22Rv1 (cell line): Measurements from ENCODE around the gene BEGAIN.

ENCODE experiments used
- H3K27ac ChIP-seq: fragments of 450-650 bp; 2 replicates; pipeline ENCODE4 v1.5.1; 2017
- ZFX ChIP-seq: fragments of 450-650 bp; IDR thresholded peaks from 2 replicates; pipeline ENCODE4 v1.6.1; 2017; ENCODE audit warnings: antibody characterized with exemption, borderline replicate concordance
- TF ChIP-seq, protein P1 (sequence below): fragments of 450-650 bp; IDR thresholded peaks from 2 replicates; pipeline ENCODE4 v1.5.1; 2017; ENCODE audit warnings: mild to moderate bottlenecking

BEGAIN gene

GRCh38 chr14:100580316-100581227, 6.6 kb downstream of the BEGAIN start:
- TF ChIP-seq, protein P1, sequence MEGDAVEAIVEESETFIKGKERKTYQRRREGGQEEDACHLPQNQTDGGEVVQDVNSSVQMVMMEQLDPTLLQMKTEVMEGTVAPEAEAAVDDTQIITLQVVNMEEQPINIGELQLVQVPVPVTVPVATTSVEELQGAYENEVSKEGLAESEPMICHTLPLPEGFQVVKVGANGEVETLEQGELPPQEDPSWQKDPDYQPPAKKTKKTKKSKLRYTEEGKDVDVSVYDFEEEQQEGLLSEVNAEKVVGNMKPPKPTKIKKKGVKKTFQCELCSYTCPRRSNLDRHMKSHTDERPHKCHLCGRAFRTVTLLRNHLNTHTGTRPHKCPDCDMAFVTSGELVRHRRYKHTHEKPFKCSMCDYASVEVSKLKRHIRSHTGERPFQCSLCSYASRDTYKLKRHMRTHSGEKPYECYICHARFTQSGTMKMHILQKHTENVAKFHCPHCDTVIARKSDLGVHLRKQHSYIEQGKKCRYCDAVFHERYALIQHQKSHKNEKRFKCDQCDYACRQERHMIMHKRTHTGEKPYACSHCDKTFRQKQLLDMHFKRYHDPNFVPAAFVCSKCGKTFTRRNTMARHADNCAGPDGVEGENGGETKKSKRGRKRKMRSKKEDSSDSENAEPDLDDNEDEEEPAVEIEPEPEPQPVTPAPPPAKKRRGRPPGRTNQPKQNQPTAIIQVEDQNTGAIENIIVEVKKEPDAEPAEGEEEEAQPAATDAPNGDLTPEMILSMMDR = no peak
- TF ChIP-seq ZFX = no peak
- no peak overlapping the region for H3K27ac ChIP-seq

GRCh38 chr14:100578552-100578951, 8.7 kb downstream of the BEGAIN start:
- TF ChIP-seq ZFX = no peak
- TF ChIP-seq, protein P1 = no peak
- H3K27ac ChIP-seq = no peak overlapping the region

DNA sequence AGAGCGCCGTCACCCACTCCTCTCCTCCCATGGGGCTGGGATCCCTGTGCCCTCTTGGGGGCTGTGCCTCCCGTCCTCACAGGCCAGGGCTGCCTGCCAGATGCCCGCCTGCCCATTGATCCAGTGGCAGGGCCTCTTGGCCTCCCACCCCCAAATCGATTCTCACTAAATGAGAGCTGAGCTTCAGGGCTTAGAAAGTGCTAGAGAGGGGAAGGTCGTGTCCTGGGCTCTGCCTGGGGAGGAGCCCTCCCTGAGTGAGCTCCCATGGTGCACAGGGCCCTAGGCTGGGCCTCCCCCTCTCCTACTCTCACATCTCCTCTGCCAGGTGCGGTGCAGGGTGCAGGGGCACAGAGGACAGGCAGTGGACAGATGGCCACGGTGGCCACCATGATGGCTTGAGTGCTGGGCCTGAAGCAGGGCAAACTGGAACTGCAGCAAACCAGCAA, 9.2 kb downstream of the BEGAIN start:
- TF ChIP-seq, protein P1 = no peak
- no peak for TF ChIP-seq ZFX
- no peak overlapping the region for H3K27ac ChIP-seq

DNA sequence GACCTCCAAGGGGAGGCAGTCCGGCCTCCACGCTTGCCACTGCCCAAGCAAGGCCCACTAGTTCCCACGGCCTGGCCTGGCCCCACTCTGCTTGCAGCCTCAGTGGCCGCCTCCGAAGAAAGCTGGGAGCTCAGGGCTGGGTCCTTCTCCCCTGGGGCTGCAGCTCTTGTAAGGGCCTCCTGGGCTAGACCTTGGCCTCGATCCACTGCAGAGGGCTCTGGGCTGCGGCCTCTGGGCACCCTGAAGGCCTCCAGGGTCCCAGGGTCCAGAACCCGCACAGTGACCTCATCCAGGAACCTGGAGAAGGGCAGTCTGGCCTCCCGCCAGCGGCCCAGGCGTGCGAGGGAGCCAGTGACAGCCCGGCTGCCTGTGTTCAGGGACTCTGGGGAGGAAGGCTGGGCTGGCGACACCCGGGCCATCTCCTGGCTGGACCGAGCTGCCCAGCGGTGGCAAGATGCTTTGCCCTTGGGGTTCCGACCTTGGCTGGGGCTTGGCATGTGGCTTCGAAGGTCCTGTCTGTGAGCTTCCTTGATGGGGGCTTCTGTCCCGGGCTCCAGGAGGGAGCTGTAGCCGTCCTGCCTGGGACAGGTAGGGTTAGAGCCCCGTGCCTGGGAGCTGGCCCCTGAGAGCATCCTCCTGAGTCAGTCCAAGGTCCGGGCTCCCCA, 9.8 kb downstream of the BEGAIN start:
- TF ChIP-seq ZFX = no peak
- TF ChIP-seq, protein P1 = no peak

DNA sequence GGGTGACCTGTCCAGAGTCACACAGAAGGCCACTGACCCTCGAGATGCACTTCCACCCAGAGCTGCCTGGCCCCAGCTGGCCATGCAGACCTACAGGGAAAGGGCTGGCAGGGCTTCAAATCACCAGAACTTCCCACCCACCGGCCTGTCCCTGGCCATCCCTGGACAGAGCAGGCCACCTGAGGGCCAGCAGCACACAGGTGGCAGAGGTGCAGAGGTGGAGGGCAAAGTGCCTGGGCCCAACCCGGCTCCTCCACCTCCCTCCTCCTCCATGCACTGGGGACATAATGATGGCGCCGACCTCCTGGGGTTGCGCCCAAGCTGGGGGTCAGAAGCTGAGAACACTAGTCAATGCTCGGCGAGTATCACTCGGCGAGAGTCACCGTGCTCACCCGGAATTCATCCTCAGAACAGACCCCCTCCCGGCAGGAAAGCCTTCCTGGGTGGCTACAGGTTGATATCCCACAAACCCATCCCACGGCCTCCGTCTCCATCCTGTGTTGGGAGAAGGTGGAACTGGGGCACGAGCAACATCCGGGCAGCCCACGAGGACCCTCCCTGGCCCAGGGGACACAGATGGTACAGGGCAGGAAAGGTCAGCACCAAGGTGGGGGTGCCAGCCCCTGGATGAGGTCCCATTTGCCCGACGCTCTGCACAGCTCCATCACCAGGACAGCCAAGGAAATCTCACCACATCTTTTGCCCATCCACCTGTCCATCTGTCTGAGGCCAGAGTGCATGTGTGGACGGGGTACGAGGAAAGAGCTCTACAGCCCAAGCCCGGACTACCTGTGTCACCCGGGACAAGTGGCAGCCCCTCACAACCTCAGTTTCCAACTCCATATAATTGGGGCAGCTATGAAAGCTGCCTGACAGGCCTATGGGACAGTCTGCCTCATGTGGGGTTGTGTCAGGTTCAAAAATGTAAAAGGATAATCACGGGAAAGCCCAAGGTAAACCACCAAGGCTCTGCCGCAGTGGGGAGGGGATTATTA, 10.8 kb downstream of the BEGAIN start:
- no peak overlapping the region for H3K27ac ChIP-seq
- TF ChIP-seq ZFX = no peak
- TF ChIP-seq, protein P1 = no peak

More for the DNA sequence above, 9.8 kb downstream of the BEGAIN start:
- no peak overlapping the region for H3K27ac ChIP-seq

DNA sequence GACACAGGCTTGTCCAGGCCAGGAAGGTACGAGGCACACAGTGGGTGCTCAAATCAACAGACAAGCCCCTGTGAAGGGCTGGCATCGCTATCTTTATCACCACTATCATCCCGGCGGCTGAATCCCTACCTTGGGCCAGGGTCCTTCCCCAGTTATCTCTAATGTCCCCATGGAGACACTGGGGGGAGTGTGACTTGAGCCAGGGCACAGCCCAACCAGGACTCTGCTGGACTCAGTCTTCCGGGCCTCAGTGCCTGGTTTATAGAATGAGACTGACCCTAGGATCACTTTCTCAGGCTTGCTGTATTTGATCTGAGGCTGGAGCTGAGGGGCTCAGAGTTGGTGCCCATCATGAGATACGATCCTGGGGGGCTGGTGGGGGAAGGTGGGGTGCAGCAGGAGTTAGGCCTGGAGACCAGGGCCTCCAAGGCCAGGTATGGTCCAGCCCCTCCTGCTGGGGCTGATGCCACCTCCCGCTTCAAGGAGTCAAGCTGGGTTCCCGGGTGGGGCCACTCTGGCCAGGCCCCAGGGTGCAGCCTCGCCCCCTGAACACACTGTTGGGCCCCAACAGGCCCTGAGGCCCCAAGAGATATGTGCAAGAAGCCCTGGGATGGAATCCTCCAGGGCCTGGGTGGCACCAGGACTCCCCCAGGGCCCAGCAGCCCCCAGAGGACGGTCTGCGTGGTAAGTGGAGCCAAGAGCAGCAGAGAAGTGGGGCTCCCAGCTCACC, 11.8 kb downstream of the BEGAIN start:
- TF ChIP-seq, protein P1 = no peak
- no peak for TF ChIP-seq ZFX
- H3K27ac ChIP-seq = no peak overlapping the region
